ENCODE results near the gene PPP1R14C.

GRCh38 chr6:150298030-150298380, 155.2 kb downstream of the PPP1R14C start:
- no peak for TF ChIP-seq POLR2AphosphoS5 (IDR thresholded peaks at IDR 0.05; ENCODE audit: low read depth, low read length)
- TF ChIP-seq, protein P1, sequence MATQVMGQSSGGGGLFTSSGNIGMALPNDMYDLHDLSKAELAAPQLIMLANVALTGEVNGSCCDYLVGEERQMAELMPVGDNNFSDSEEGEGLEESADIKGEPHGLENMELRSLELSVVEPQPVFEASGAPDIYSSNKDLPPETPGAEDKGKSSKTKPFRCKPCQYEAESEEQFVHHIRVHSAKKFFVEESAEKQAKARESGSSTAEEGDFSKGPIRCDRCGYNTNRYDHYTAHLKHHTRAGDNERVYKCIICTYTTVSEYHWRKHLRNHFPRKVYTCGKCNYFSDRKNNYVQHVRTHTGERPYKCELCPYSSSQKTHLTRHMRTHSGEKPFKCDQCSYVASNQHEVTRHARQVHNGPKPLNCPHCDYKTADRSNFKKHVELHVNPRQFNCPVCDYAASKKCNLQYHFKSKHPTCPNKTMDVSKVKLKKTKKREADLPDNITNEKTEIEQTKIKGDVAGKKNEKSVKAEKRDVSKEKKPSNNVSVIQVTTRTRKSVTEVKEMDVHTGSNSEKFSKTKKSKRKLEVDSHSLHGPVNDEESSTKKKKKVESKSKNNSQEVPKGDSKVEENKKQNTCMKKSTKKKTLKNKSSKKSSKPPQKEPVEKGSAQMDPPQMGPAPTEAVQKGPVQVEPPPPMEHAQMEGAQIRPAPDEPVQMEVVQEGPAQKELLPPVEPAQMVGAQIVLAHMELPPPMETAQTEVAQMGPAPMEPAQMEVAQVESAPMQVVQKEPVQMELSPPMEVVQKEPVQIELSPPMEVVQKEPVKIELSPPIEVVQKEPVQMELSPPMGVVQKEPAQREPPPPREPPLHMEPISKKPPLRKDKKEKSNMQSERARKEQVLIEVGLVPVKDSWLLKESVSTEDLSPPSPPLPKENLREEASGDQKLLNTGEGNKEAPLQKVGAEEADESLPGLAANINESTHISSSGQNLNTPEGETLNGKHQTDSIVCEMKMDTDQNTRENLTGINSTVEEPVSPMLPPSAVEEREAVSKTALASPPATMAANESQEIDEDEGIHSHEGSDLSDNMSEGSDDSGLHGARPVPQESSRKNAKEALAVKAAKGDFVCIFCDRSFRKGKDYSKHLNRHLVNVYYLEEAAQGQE (IDR thresholded peaks at IDR 0.05; ENCODE audit: insufficient read depth in 1 of 2, low read depth in 2 of 2, low read length in 2 of 2), result no peak
- TF ChIP-seq TAF1 (IDR thresholded peaks at IDR 0.05; ENCODE audit: borderline replicate concordance, insufficient read depth, low read length), result no peak
- no peak for TF ChIP-seq SIN3A (IDR thresholded peaks at IDR 0.05; ENCODE audit: borderline replicate concordance, insufficient read depth, low read length)
- TF ChIP-seq FOXP2 (optimal IDR thresholded peaks at IDR 0.05; ENCODE audit: borderline replicate concordance, extremely low read depth, extremely low read length, insufficient read depth), result no peak
